HCT116 (cell line): Measurements from ENCODE around the gene SNX1. TPM values are rescaled to one million over a fixed set of nuclear protein-coding genes. Genes with fewer than 3 reads are reported as not detected.

Experiments used
- ATAC-seq: fragments of 200-7000 bp; cut with Tn5 transposase; 2 replicates; pipeline ENCODE4 v1.9.1; 2020; ENCODE audit warnings: mild to moderate bottlenecking, moderate library complexity
- BruUV-seq: library from RNA; stranded (reverse); fragments of 400-500 nt; replicated peaks from 2 replicates; lab custom pipeline; 2021; lab: Mats Ljungman, UMichigan
- CTCF ChIA-PET: fragments of 300-600 bp; sonication (Branson Sonifier 250); formaldehyde crosslinking; loops from one replicate; lab custom pipeline; 2021; ENCODE audit warnings: antibody characterized with exemption; lab: Charles Lee
- POLR2A ChIA-PET: fragments of 300-600, 350-600 bp; sonication (Branson Sonifier 250); formaldehyde crosslinking; loops from one replicate; lab custom pipeline; 2021; ENCODE audit warnings: antibody characterized with exemption; lab: Charles Lee
- RAD21 ChIA-PET, 2 experiments: fragments of 300-600 bp; sonication (Branson Sonifier 250); formaldehyde crosslinking; loops; one replicate each; lab custom pipeline; 2023; ENCODE audit warnings: low total read pairs in 2 of 2; ENCODE audit not compliant: uncharacterized antibody in 2 of 2, unreplicated experiment in 2 of 2, low non-redundant PET in 1 of 2; lab: Charles Lee
- DNase-seq: peaks from one replicate; pipeline ENCODE4 v3.0.0-alpha.2; 2010; ENCODE audit warnings: low read depth, low spot score
- H2AFZ ChIP-seq: fragments of 200-600 bp; shearing (Covaris generic), sonication (generic); 2 replicates; pipeline ENCODE4 v1.6.1; 2017; ENCODE audit warnings: low read depth, mixed run types, mixed read lengths, antibody characterized with exemption, low read length; ENCODE audit not compliant: poor library complexity, severe bottlenecking
- H3K27ac ChIP-seq: 2 replicates; pipeline ENCODE4 v1.5.1; 2012; ENCODE audit warnings: low read depth, low read length
- H3K27me3 ChIP-seq: fragments of 200-600 bp; sonication (generic); 2 replicates; pipeline ENCODE4 v1.6.1; 2016; ENCODE audit warnings: mixed run types, low read length, mixed read lengths; ENCODE audit not compliant: insufficient read depth
- H3K36me3 ChIP-seq, 2 experiments: fragments of 200-500 bp in 1 of 2; fragments of 200-600 bp in 1 of 2; sonication (Bioruptor generic) in 1 of 2; sonication (generic) in 1 of 2; 2 replicates each; pipeline versions ENCODE4 v1.5.1 to v1.6.1; 2014 to 2016; ENCODE audit warnings: low read length in 2 of 2, inconsistent platforms in 1 of 2, mixed read lengths in 1 of 2, mixed run types in 1 of 2; ENCODE audit not compliant: insufficient read depth in 2 of 2, control insufficient read depth in 1 of 2
- H3K4me1 ChIP-seq, 2 experiments: fragments of 200-600 bp in 1 of 2; sonication (generic) in 1 of 2; 2 replicates each; pipeline versions ENCODE4 v1.5.1 to v1.6.1; 2012 to 2017; ENCODE audit warnings: low read length in 2 of 2, inconsistent platforms in 1 of 2, mild to moderate bottlenecking in 1 of 2, mixed read lengths in 1 of 2, mixed run types in 1 of 2, moderate library complexity in 1 of 2; ENCODE audit not compliant: insufficient read depth in 2 of 2, control insufficient read depth in 1 of 2
- H3K4me2 ChIP-seq: fragments of 200-600 bp; sonication (generic); 2 replicates; pipeline ENCODE4 v1.6.1; 2017; ENCODE audit warnings: mixed run types, low read length, mixed read lengths
- H3K4me3 ChIP-seq, 2 experiments: fragments of 200-600 bp in 1 of 2; sonication (generic) in 1 of 2; replicated peaks in 1 of 2; 2 replicates each; pipeline ENCODE4 v1.5.1; 2011 to 2016; ENCODE audit warnings: low read length in 2 of 2, control low read depth in 1 of 2, low read depth in 1 of 2, mild to moderate bottlenecking in 1 of 2, mixed read lengths in 1 of 2, mixed run types in 1 of 2
- H3K79me2 ChIP-seq: fragments of 200-600 bp; sonication (generic); 2 replicates; pipeline ENCODE4 v1.6.1; 2017; ENCODE audit warnings: mild to moderate bottlenecking, mixed run types, low read length, moderate library complexity, mixed read lengths; ENCODE audit not compliant: insufficient read depth
- H3K9ac ChIP-seq: fragments of 200-600 bp; sonication (generic); 2 replicates; pipeline ENCODE4 v1.6.1; 2016; ENCODE audit warnings: low read length, mixed read lengths
- H3K9me2 ChIP-seq: fragments of 200-600 bp; sonication (generic), shearing (Covaris generic); 2 replicates; pipeline ENCODE4 v1.6.1; 2017; ENCODE audit warnings: mixed run types, mild to moderate bottlenecking, moderate library complexity; ENCODE audit not compliant: insufficient read depth
- H3K9me3 ChIP-seq, 2 experiments: fragments of 200-500 bp in 1 of 2; fragments of 200-600 bp in 1 of 2; sonication (Bioruptor generic) in 1 of 2; sonication (generic) in 1 of 2; 2 replicates each; pipeline ENCODE4 v1.6.1; 2014 to 2017; ENCODE audit warnings: low read length in 2 of 2, mixed read lengths in 2 of 2, inconsistent platforms in 1 of 2, low read depth in 1 of 2, mild to moderate bottlenecking in 1 of 2, mixed run types in 1 of 2, moderate library complexity in 1 of 2; ENCODE audit not compliant: control insufficient read depth in 1 of 2, insufficient read depth in 1 of 2
- H4K20me1 ChIP-seq: fragments of 200-600 bp; sonication (generic), shearing (Covaris generic); 2 replicates; pipeline ENCODE4 v1.6.1; 2017; ENCODE audit warnings: mixed run types, mild to moderate bottlenecking, moderate library complexity; ENCODE audit not compliant: insufficient read depth
- EZH2phosphoT487 ChIP-seq: fragments of 200-600 bp; IDR thresholded peaks from 2 replicates; pipeline ENCODE4 v1.6.1; 2018; ENCODE audit warnings: antibody characterized with exemption, borderline replicate concordance
- FOSL1 ChIP-seq: IDR thresholded peaks from 2 replicates; pipeline ENCODE4 v1.6.1; 2012; ENCODE audit warnings: low read depth
- REST ChIP-seq: IDR thresholded peaks from 2 replicates; pipeline ENCODE4 v1.6.1; 2012; ENCODE audit warnings: low read depth
- SRF ChIP-seq: IDR thresholded peaks from 2 replicates; pipeline ENCODE4 v1.6.1; 2012; ENCODE audit warnings: low read depth
- YY1 ChIP-seq: IDR thresholded peaks from 2 replicates; pipeline ENCODE4 v1.6.1; 2011; ENCODE audit warnings: low read length, low read depth, moderate library complexity, mild to moderate bottlenecking; ENCODE audit not compliant: insufficient replicate concordance; ENCODE audit errors: extremely low read depth
- intact Hi-C: fragments of 100-400 bp; cut with micrococcal nuclease; formaldehyde crosslinking; loops from 2 replicates; pipeline ENCODE4 v1.10.0; 2022
- total RNA-seq: library from RNA; stranded (reverse); gene quantifications from one replicate; pipeline ENCODE4 v1.2.1, GENCODE V29; 2021; ENCODE audit not compliant: unreplicated experiment

Gene SNX1
- total RNA-seq, 1 experiment from 2014 or later = 91.9 TPM

- Histone ChIP-seq H3K4me3 (no peak overlapping the region), H3K27me3 (no peaks in the 10 kb centered on the region), H3K27ac (no peak overlapping the region), H3K36me3 (peaks cover 35 to 46% of the 10 kb centered on the region in 2 experiments), H3K9me2 (no peaks in the 10 kb centered on the region), H3K9me3 (no peaks in the 10 kb centered on the region), H3K4me1 (no peaks in the 10 kb centered on the region), H4K20me1 (no peaks in the 10 kb centered on the region), H2AFZ (no peak overlapping the region), H3K79me2 (no peaks in the 10 kb centered on the region), H3K4me2 (no peak overlapping the region), H3K9ac (no peak overlapping the region)
- POLR2A ChIA-PET = no interaction called here
- DNase-seq = no peak
- intact Hi-C loops = no loop called here
- BruUV-seq = no TSS peak
- TF ChIP-seq REST = no peak
- TF ChIP-seq EZH2phosphoT487 = no peak
- no peak for TF ChIP-seq SRF
- CTCF ChIA-PET = no interaction called here
- RAD21 ChIA-PET = no interaction called here
- no peak for ATAC-seq
Observed at GRCh38 chr15:64136347-64136746, 40.6 kb downstream of the SNX1 start.

GRCh38 chr15:64137226-64137833 lies 41.5 kb downstream of the SNX1 start:
- no peak overlapping the region for H3K27ac ChIP-seq
- ChIA-PET RAD21 (no interaction called here), POLR2A (no interaction called here), CTCF (no interaction called here)
- intact Hi-C loops = no loop called here
- BruUV-seq = no TSS peak
- no peaks in the 10 kb centered on the region for H3K9me3 ChIP-seq
- no peak for DNase-seq
- no peaks in the 10 kb centered on the region for H3K27me3 ChIP-seq
- H3K4me1 ChIP-seq = no peaks in the 10 kb centered on the region
- H3K36me3 ChIP-seq = peaks cover 28 to 36% of the 10 kb centered on the region in 2 experiments
- H3K79me2 ChIP-seq = no peaks in the 10 kb centered on the region
- H3K4me3 ChIP-seq = no peak overlapping the region
- no peak for TF ChIP-seq YY1
- no peak for TF ChIP-seq FOSL1
- H2AFZ ChIP-seq = no peak overlapping the region
- no peaks in the 10 kb centered on the region for H3K9me2 ChIP-seq
- ATAC-seq = no peak
- no peak overlapping the region for H3K9ac ChIP-seq
- no peaks in the 10 kb centered on the region for H4K20me1 ChIP-seq
- no peak overlapping the region for H3K4me2 ChIP-seq
